ENCODE measurements around the gene CLDN6.

CLDN6 gene

DNA sequence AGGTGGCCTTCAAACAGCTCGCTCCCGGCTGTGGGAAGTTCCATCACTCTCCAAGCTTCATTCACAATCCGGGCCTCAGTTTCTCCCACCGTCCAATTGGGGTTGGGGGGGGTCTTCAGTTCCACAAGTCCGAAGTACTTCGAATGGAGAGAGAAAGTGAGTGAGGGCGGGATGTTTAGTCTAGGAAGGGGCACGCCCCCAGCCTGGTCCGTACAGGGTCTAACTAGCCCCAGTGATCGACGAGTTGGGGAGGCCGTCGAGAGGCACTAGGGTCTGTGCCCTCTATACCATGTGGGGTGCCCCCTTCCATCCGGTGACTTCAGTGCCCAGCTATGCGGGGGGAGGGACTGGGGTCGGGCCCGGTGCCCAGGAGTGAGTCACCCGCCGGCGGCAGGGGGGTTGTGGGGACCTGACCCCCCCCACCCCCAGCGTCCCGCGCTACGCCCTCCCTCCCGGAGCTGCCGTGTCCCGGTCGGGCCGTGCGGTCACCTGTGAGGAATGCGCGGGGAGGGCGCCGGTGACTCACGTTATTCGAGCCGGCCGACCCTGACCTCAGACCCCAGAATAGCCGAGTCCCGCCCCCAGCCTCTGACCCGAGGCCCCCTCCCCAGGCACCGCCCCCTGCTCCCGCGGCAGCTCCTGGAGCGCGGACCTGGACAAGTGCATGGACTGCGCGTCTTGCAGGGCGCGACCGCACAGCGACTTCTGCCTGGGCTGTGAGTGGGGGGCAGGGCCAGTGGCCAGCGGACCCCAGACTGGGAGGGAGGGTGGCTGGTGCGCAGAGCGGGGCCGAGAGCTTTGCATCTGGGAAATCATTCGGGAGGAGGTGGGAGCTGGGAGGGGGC is 2.8 kb upstream of the CLDN6 start:
- Histone ChIP-seq H2AFZ (ENCODE audit: low read depth, low read length) (0 out of 2 replicates have a peak overlapping the region, but pooled peaks have one; percentile 39), H3K36me3 (replicated peaks; ENCODE audit: low read depth, low read length) (no peaks in the 10 kb centered on the region), H4K20me1 (ENCODE audit: insufficient read depth, low read length) (no peaks in the 10 kb centered on the region), H3K4me2 (ENCODE audit: low read length) (peak overlapping the region; percentile 96), H3K79me2 (ENCODE audit: low read length) (no peaks in the 10 kb centered on the region), H3K9ac (ENCODE audit: low read length) (peak overlapping the region; percentile 49), H3K4me3 (ENCODE audit: low read length) (peak overlapping the region; percentile 90), H3K27me3 (ENCODE audit: low read depth, low read length) (no peaks in the 10 kb centered on the region), H3K27ac (ENCODE audit: low read length) (no peak overlapping the region), H3K9me3 (ENCODE audit: insufficient read depth, low read length) (no peaks in the 10 kb centered on the region), H3K4me1 (ENCODE audit: low read length) (peaks cover 32% of the 10 kb centered on the region)
- no peak for TF ChIP-seq EZH2phosphoT487 (IDR thresholded peaks at IDR 0.05; ENCODE audit: low read depth)
- TF ChIP-seq, protein P1, sequence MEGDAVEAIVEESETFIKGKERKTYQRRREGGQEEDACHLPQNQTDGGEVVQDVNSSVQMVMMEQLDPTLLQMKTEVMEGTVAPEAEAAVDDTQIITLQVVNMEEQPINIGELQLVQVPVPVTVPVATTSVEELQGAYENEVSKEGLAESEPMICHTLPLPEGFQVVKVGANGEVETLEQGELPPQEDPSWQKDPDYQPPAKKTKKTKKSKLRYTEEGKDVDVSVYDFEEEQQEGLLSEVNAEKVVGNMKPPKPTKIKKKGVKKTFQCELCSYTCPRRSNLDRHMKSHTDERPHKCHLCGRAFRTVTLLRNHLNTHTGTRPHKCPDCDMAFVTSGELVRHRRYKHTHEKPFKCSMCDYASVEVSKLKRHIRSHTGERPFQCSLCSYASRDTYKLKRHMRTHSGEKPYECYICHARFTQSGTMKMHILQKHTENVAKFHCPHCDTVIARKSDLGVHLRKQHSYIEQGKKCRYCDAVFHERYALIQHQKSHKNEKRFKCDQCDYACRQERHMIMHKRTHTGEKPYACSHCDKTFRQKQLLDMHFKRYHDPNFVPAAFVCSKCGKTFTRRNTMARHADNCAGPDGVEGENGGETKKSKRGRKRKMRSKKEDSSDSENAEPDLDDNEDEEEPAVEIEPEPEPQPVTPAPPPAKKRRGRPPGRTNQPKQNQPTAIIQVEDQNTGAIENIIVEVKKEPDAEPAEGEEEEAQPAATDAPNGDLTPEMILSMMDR (IDR thresholded peaks at IDR 0.05; ENCODE audit: low read depth, low read length): no peak

DNA sequence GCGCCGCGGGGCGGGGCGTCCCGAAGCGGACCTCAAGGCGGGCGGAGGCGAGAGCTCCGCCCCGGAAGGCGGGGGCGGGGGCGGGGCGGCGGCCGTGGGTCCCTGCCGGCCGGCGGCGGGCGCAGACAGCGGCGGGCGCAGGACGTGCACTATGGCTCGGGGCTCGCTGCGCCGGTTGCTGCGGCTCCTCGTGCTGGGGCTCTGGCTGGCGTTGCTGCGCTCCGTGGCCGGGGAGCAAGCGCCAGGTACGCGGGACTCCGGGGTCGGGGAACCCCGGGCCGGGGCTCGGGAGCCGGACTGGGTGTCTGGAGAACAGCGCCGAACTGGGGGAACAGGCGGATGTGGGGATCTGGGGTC is 2.2 kb upstream of the CLDN6 start, which contains the start of gene TNFRSF12A:
TNFRSF12A (plus strand) TSS at position 122 of the 357 bp plus-strand sequence; CDS start at position 152, 30 bp downstream.
- H3K36me3 ChIP-seq (replicated peaks; ENCODE audit: low read depth, low read length): no peaks in the 10 kb centered on the region
- TF ChIP-seq, protein P1 (IDR thresholded peaks at IDR 0.05; ENCODE audit: low read depth, low read length): no peak
- no peak for TF ChIP-seq EZH2phosphoT487 (IDR thresholded peaks at IDR 0.05; ENCODE audit: low read depth)
- H3K27ac ChIP-seq (ENCODE audit: low read length): no peak within 1 kb of the TSS
- no peaks in the 10 kb centered on the region for H3K9me3 ChIP-seq (ENCODE audit: insufficient read depth, low read length)
- peaks cover 32% of the 10 kb centered on the region for H3K4me1 ChIP-seq (ENCODE audit: low read length)
- no peaks in the 10 kb centered on the region for H3K79me2 ChIP-seq (ENCODE audit: low read length)
- peak within 1 kb of the TSS; percentile 86; the same call in 1 of the 2 replicates for H2AFZ ChIP-seq (ENCODE audit: low read depth, low read length)
- H3K9ac ChIP-seq (ENCODE audit: low read length): peak within 1 kb of the TSS; percentile 49
- no peaks in the 10 kb centered on the region for H3K27me3 ChIP-seq (ENCODE audit: low read depth, low read length)
- H4K20me1 ChIP-seq (ENCODE audit: insufficient read depth, low read length): no peaks in the 10 kb centered on the region
- H3K4me2 ChIP-seq (ENCODE audit: low read length): peak within 1 kb of the TSS; percentile 96
- peak within 1 kb of the TSS; percentile 90 for H3K4me3 ChIP-seq (ENCODE audit: low read length)

DNA sequence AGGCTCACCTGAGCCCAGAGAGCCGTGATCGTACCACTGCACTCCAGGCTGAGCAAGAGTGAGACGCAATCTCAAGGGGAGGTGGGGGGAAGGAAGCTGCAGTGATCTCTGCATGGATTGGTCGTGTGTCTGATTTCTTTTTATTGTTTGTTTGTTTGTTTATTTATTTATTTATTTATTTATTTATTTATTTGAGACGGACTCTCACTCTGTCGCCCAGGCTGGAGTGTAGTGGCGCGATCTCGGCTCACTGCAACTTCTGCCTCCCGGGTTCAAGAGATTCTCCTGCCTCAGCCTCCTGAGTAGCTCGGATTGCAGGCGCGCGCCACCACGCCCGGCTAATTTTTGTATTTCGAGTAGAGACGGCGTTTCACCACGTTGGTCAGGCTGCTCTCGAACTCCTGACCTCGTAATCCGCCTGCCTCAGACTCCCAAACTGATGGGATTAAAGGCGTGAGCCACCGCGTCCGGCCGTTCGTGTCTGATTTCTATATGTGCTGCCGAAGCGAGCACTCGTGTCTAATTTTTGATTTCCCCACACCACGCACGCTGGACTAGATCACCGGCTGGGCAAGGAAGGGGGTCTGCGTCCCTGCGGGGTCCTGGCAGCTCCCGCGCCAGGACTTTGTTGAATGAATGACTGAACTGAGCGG is 1.7 kb upstream of the CLDN6 start:
- no peaks in the 10 kb centered on the region for H3K79me2 ChIP-seq (ENCODE audit: low read length)
- no peak overlapping the region; the same call in 1 of the 2 replicates for H3K9ac ChIP-seq (ENCODE audit: low read length)
- TF ChIP-seq EZH2phosphoT487 (IDR thresholded peaks at IDR 0.05; ENCODE audit: low read depth): no peak
- TF ChIP-seq, protein P1 (IDR thresholded peaks at IDR 0.05; ENCODE audit: low read depth, low read length): no peak
- peak overlapping the region; percentile 90 for H3K4me3 ChIP-seq (ENCODE audit: low read length)
- peak overlapping the region; percentile 96 for H3K4me2 ChIP-seq (ENCODE audit: low read length)
- no peaks in the 10 kb centered on the region for H3K36me3 ChIP-seq (replicated peaks; ENCODE audit: low read depth, low read length)
- H2AFZ ChIP-seq (ENCODE audit: low read depth, low read length): peak overlapping the region; percentile 86; the same call in 1 of the 2 replicates
- no peaks in the 10 kb centered on the region for H4K20me1 ChIP-seq (ENCODE audit: insufficient read depth, low read length)
- H3K27me3 ChIP-seq (ENCODE audit: low read depth, low read length): no peaks in the 10 kb centered on the region
- H3K4me1 ChIP-seq (ENCODE audit: low read length): peaks cover 32% of the 10 kb centered on the region
- no peak overlapping the region for H3K27ac ChIP-seq (ENCODE audit: low read length)
- H3K9me3 ChIP-seq (ENCODE audit: insufficient read depth, low read length): no peaks in the 10 kb centered on the region

DNA sequence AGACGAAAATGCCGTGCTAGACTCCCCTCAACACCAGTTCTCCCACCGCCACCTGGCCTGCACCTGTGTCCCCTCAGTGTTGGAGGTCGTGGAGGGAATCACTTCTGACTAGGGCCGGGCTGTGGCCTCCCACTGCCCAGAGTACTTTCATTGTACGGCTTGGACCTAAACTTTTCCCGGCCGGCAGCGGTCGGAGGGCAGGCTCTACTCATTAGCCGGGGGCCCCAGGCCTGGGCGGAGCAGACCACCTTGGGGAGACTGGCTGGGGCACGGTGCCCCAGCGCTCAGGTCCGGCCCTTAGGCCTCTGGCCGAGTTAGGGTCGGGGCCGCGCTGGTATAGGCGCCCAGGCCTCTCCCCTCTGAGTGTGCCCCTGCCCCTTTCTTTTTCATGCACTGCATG is 639 bp downstream of the CLDN6 start:
- no peak overlapping the region for H3K4me2 ChIP-seq (ENCODE audit: low read length)

More for the DNA sequence above, 639 bp downstream of the CLDN6 start:
- H3K27ac ChIP-seq (ENCODE audit: low read length): no peak overlapping the region
- H4K20me1 ChIP-seq (ENCODE audit: insufficient read depth, low read length): no peaks in the 10 kb centered on the region
- H3K4me1 ChIP-seq (ENCODE audit: low read length): peaks cover 22% of the 10 kb centered on the region
- H3K4me3 ChIP-seq (ENCODE audit: low read length): no peak overlapping the region
- TF ChIP-seq, protein P1 (IDR thresholded peaks at IDR 0.05; ENCODE audit: low read depth, low read length): no peak
- no peak for TF ChIP-seq EZH2phosphoT487 (IDR thresholded peaks at IDR 0.05; ENCODE audit: low read depth)
- H3K27me3 ChIP-seq (ENCODE audit: low read depth, low read length): no peaks in the 10 kb centered on the region
- no peak overlapping the region for H2AFZ ChIP-seq (ENCODE audit: low read depth, low read length)
- no peak overlapping the region for H3K9ac ChIP-seq (ENCODE audit: low read length)
- no peaks in the 10 kb centered on the region for H3K9me3 ChIP-seq (ENCODE audit: insufficient read depth, low read length)
- no peaks in the 10 kb centered on the region for H3K79me2 ChIP-seq (ENCODE audit: low read length)
- no peaks in the 10 kb centered on the region for H3K36me3 ChIP-seq (replicated peaks; ENCODE audit: low read depth, low read length)

Data from OCI-LY3 (cell line).